Stimulated activated CD4-positive, alpha-beta T cell treated with anti-CD3 and anti-CD28 coated beads, Interleukin-1b, Interleukin-23, amount 100 ng/mL, for 48 hours (primary cell): ENCODE measurements around the gene CYSRT1.

Source experiments
- DNase-seq: peaks from one replicate; pipeline ENCODE4 v3.0.0-alpha.2; 2020

The CYSRT1 gene

DNA sequence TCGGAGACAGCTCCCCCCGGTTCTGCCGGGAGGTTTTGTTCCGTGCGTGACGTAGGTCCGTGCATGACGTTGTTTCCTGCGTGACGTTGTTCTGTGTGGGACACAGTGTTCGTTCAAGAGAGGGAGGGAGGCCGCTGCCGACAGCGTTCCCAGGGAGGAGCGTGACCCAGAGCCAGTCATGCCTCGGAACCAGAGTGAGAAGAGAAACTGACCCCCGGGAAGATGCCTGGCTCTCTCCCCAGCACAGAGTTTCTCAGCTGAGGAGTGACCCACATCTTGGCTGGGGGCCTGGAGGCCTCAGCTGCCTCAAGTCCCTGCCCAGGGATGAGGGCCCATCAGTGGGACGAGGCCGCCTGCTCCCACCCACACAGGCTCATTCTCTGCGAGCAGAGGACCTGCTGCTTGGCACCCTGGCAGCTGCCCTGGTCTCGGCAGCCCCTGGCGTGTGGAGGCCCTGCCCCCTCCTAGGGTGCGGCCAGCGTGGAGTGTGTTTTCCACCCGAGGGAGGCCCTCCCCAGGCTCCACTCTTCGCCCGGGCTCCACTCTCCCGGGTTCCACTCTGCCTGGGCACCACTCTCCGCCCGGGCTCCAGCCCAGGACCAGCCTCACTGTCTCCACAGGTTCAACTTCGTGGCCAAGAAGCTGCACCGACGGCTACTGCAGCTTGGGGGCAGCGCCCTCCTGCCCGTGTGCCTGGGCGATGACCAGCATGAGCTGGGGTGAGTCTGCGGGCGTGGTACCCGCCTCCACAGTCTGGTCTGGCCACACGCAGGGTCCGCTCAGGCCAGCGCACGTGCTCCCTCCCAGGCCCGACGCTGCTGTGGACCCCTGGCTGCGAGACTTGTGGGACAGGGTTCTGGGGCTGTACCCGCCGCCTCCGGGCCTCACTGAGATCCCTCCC is 11.6 kb upstream of the CYSRT1 start:
- DNase-seq: no peak

DNA sequence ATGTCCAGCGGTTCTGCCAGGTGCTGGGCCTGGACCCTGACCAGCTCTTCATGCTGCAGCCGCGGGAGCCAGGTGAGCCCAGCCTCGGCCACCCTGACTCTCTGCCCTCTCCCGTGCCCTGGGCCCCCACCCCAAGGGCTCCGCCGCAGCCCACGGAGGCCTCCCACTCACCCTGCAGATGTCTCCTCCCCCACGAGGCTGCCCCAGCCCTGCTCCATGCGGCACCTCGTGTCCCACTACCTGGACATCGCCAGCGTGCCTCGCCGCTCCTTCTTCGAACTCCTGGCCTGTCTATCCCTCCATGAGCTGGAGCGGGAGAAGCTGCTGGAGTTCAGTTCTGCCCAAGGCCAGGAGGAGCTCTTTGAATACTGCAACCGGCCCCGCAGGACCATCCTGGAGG is 10.4 kb upstream of the CYSRT1 start:
- no peak for DNase-seq

DNA sequence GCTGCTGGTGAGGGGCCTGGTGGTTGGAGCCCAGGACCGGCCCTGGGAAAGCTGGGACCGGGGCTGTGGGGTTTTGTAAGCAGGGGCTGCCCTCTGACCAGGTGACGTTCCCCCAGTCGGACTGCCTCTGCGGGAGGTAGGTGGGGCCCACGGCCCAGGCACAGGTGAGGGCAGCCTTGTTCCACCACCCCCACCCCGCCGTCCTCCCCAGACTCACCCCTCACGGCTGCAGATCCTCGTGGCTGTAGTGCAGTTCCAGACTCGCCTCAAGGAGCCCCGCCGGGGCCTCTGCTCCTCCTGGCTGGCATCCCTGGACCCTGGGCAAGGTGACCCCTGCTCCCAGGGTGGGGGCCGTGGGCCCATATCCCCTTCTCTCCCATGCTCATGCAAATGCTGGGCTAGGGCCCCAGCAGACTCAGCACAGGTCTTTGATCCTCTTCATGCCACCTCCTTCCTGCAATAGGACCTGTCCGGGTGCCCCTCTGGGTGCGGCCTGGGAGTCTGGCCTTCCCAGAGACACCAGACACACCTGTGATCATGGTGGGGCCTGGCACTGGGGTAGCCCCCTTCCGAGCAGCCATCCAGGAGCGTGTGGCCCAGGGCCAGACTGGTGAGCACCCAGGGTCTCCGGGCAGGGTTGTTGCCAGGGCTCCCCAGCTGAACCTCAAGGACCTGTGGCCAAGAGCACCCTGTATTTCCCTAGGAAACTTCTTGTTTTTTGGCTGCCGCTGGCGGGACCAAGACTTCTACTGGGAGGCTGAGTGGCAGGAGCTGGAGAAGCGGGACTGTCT is 9.6 kb upstream of the CYSRT1 start:
- DNase-seq: no peak

DNA sequence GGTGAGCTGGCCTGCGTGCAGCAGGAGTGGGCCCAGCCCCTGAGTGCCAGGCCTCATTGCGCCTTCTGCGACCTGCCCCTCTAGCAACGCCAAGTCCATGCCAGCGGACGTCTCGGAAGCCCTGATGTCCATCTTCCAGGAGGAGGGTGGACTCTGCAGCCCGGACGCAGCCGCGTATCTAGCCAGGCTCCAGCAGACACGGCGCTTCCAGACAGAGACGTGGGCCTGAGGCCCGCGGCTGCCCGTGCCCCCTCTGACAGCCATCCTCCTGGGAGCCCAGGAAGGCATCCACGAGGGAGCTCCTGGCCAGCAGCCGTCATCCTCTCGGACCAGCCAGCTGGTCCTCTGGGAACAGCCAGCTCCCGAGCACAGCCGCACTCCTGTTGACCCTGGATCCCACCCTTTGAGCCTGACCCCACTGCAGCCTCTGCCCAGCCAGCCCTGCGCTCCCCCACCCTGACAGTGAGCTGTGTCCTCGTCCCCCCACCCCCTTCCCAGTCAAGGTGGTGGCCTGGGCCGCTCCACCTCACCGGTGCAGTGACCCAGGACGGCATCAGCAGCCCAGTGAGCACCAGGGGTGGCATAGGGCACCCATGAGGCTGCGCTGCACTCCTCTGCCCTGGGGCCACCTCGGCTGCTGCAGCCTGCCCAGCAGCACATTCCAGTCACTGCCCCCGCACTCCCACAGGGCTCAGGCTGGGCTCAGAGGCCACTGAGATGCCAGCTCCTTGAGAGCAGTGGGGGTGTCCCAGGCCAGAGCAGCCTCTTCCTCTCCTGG is 8.6 kb upstream of the CYSRT1 start:
- no peak for DNase-seq

DNA sequence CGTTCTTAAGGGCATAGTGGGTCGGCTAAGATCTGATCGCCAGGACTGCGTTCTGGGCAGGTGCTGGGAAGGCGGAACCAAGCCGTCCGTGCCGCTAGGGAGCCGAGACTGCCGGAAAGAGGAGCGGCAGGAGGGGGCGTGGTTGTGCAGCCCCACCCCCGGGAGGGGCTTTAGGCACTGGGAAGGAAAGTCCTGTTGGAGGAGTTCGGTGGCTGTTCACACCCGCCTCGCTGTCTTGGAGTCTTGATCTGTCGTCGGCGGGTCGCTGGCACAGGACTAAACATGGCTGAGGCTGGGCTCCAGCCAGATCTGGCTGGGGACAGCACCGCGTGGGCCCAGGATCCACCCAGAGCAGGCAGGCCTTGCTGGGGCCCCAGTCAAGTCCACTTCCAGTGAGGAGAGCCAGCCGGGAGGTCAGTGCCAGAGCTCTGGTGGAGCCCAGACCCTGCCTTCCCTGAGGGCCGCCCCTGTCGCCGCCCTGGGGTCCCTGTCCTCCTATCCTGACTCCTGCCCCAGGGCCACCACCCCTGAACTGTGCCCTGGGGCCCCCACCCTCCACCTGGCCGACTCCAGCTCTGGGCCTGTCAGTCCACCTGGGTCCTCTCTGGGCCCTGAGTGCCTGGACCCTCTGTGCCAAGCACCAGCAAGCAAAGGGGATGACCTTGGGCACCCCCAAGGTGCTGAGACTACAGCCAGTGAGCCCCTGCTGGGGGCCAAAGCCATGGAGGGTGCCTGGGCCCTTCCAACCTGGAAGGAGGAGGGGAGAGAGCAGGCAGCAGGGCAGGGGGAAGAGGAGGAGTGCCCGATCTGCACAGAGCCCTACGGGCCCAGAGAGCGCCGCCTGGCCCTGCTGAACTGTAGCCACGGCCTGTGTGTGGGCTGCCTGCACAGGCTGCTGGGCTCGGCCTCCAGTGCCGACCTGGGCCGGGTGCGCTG is 7.4 kb upstream of the CYSRT1 start:
- no peak for DNase-seq

DNA sequence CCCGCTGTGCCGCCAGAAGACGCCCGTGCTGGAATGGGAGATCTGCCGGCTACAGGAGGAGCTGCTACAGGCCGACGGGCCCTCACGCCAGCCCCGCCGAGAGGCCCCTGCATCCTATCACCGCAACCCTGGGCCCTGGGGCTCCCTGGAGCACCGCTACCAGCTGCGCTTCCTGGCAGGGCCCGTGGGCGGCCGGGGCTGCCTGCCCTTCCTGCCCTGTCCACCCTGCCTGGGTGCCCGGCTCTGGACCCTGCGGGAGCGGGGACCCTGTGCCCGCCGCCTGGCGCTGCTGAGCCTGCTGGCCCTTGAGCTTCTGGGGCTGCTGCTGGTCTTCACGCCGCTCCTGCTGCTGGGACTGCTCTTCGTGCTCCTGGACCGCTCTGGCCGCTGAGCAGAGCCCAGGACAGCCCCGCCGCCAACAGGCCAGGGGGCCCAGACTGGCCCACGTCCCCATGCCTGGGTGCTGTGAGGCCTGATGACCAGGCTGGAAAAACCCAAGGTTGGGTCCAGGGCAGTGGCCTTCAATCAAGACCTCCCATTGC is 6.7 kb upstream of the CYSRT1 start:
- no peak for DNase-seq

DNA sequence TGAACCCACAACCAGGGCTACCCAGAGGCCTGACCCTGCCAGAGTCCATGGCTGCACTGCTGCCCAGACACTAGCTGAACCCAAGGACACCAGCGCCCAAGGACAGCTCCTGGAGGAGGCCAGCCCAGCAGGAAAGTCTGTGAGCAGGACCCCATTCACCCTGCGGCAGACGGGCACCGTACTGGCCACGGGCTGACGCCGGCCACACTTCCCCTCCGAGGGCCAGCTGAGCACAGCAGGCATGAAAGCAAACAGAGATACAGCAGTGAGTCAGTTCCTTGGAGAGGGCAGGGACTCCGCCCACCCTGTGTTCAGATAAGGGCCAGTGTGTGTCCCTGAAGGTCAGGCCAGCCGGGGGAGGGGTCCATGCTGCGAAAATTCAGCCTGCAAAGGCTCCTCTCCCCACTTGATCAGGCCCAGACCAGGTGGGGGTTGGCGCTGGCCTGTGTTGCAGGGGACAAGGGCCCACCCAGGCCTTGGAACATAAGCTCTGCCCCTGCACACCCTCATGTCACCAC is 6.2 kb upstream of the CYSRT1 start:
- DNase-seq: no peak

DNA sequence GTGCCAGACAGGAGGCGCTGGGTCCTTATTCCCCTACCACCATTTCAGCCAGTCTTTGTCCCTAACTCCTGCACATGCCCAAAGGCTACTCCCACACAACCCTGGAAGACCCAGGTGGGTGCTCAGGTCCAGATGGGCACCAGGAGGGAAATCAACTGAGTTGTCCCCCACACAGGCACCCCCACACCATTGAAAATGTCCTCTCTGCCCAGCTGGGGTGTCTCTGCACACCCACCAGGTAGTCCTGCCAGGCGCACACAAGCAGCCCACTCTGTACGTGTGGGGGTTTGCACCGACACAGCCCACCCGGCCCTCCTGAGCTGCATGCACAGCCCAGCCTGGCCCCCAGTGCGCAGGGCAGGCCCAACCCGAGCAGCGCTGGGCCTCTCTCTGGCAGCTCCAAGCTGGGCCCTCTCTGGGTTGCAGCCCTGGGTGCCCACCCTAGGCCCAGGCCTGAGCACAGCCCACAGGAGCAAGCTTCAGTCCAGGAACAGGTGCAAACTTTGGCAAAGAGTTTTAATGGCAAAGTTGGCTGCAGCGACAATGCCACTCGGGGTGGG is 5.1 kb upstream of the CYSRT1 start:
- DNase-seq: no peak

DNA sequence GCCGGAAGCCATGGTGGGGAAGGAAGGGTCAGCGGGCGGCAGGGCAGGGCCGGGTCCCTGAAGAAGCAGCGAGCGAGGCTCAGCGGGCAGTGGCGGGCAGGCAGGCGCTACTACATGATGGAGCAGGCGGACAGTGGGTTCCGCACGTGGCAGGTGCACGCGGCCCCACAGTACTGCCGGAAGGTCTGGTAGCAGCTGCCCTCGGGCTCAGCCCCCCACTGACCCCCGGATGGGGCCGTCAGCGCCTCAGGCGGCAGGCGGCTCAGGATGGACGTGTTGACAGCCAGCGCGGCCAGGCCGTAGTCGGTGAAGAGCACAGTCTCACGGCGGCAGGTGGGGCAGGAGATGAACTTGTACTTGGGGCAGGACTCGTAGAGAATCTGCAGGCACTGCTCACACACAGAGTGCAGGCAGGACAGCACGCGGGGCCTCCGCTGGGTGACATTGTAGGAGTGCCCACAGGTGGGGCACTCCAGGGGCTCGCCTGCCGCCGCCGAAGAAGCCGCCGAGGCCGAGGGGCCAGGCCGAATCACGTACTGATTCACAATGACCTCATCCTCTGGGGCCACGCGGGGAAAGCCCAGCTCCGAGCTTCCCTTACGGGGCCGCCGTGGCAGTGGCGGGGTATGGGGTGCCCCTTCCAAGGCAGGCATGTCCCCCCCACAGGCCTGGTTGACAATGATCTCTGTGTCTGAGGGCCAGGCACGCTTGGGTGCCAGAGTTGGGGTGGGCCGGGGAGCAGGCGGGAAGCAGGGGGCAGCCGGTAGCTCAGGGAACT is 4.5 kb upstream of the CYSRT1 start:
- no peak for DNase-seq

DNA sequence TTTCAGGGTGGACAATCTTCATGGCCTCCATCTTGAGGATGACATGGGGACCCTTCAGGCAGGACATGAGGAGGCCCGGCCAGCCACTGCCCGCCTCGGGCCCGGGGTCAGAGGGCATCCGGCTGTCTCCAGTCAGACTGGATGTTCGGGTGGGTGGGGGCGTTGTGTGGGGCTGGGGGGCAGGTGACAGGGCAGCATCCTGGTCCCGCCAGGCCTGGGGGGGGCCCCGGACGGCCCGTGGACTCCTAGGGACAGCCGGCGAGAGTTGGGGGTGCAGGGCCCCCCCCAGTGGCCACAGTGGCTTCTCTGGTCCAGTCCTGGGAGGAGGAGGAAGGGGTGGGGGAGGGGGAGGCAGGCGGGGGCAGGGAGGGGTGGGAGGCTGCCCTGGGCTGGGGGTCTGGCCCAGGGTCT is 3.9 kb upstream of the CYSRT1 start:
- DNase-seq: no peak

GRCh38 chr9:137221506-137222111 is 3.4 kb upstream of the CYSRT1 start:
- DNase-seq: no peak

DNA sequence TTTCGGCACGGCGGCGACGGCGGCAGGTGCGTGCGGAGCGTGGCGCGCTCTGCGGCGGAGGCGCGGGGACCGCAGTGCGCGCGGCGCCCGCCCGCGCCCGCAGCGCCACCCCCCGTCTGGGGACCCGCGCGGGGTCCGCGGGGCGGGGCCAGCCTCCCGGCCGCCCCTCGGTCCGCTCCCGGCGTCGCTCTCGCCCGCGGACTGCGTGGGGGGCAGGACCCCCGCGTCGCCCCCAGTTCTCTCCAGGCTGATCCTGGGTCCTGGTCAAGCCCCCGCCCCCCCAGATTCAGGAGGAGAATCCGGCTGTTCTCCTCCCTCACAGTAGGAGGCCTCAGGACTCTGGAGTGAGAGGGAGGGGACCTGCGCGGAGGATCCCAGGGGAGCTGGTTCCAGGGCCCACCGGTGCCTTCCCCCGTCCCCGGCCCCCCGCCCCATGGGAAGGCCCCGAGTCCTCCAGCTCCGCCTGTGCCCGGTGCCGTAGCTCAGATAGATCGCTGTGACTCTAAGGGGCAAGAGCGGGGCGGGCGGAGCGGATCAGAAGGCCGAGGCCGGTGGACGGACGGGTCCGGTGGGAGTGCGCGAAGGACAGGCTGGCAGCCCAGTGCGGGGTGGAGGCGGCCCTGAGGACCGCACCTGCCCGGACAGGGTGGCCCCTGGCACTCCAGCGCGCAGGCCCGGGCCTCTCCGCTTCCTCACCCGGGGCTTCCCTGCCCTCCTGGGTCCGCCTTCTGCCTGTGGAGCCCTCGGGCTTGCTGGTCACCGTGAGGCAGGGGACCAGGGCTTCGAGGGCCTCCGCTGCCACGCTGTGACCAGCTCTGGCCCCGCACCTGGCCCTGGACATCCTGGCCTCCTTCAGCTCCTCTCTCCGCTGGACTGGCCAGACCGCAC is 2.5 kb upstream of the CYSRT1 start, which contains the start of gene RNF208:
RNF208 (minus strand) TSS at position 51 of the 888 bp plus-strand sequence. CDS start 1,028 bp downstream, outside the sequence.
- no peak for DNase-seq

GRCh38 chr9:137223078-137223970 is 1.6 kb upstream of the CYSRT1 start:
- peak; percentile 99 for DNase-seq

GRCh38 chr9:137225699-137226331 is 841 bp downstream of the CYSRT1 start:
- DNase-seq: no peak

- DNase-seq: no peak
These were observed 1.5 kb downstream of the CYSRT1 start for GRCh38 chr9:137226338-137227053.
